Tracheal epithelial cell (primary cell): ENCODE measurements around the gene EFCAB10. TPM values are rescaled to one million over a fixed set of nuclear protein-coding genes. Genes with fewer than 3 reads are reported as not detected.

Source experiments
- total RNA-seq: library from RNA; depleted of rRNA; stranded (reverse); fragments of >200 nt; gene quantifications from 2 replicates; pipeline ENCODE4 v1.2.1, GENCODE V29; 2014

Gene EFCAB10, protein sequence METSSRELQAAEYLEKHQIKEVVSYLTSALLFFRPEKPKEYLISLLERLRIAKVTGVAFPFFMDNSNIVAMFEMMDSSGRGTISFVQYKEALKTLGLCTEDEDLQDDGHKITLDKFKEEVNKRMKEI
- total RNA-seq = 0.48 and 0.64 TPM in 2 replicates

DNA sequence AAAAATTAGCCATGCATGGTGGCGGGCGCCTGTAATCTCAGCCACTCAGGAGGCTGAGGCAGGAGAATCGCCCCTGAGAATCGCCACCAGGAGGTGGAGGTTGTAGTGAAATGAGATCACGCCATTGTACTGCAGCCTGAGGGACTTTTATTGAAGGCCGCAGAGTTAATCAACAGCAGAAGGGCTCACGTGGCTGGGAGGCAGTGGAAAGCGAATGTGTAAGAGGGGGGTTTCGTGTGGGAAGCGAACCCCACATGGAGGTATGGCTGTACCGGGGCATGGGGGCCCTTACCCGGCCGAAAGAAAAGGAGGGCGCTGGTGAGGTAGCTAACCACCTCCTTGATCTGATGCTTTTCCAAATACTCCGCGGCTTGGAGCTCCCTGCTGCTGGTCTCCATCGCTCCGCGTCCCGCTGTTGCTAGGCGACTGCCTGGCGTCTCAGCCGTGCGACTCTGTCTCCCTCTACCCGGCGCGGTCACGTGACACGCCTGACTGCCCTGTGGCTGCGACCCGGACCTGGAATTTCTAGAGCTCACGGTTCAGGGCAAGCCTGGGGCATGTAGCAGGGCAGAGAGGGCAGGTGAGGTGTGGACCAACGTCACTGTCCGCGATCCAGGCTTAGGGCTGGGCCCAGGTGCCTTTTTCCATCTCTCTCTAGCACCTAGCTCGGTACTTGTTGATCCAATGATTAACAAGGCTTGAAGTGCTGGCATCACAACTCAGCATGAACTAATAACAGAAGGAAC is at the start of gene EFCAB10:
Gene EFCAB10 (minus strand): TSS at position 428 of the 746 bp plus-strand sequence. CDS start 30 bp downstream, at position 398.

DNA sequence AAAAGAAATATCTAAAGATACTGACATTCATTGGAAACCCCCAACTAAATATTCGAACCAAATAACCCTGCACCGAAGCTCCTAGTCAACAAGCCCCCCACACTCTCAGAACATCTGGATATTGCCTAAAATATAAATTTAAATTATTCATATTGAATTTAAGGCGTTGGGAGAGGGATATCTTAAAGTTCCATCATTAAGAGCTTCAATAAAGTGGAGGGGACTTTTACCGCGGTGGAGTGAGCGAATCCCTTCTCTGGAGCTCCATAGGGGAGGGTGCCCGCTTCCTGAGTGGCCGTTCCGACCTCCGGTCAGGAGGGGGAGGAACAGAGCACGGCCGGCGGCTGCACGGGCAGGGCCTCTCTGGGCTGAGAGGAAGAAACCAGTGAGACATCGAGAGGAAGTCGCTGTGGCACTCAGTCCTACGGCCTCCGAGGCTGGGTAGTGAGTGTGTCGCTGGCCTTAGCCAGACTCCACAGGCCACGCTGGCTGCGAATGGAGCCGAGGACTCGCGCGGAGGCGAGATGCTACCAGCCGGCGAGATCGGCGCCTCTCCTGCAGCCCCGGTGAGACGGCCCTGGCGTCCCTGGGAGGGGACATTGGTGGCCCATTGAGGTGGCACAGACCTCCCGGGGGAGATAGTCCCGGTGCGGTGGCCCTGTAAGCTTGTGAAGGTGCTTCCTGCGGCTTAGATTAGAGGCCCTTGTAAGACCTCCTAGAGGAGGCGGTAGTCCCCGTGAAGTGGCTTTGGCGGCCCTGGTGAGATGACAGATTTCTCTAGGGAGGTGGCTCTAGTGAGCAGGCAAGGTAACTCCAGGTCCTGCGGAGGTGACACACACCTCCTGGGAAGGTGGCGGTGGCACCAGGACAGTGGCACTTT is 49.3 kb downstream of the EFCAB10 start, which contains the start of gene RINT1:
Gene RINT1 (plus strand): TSS at position 410 of the 880 bp plus-strand sequence. CDS start 115 bp downstream, at position 525.

DNA sequence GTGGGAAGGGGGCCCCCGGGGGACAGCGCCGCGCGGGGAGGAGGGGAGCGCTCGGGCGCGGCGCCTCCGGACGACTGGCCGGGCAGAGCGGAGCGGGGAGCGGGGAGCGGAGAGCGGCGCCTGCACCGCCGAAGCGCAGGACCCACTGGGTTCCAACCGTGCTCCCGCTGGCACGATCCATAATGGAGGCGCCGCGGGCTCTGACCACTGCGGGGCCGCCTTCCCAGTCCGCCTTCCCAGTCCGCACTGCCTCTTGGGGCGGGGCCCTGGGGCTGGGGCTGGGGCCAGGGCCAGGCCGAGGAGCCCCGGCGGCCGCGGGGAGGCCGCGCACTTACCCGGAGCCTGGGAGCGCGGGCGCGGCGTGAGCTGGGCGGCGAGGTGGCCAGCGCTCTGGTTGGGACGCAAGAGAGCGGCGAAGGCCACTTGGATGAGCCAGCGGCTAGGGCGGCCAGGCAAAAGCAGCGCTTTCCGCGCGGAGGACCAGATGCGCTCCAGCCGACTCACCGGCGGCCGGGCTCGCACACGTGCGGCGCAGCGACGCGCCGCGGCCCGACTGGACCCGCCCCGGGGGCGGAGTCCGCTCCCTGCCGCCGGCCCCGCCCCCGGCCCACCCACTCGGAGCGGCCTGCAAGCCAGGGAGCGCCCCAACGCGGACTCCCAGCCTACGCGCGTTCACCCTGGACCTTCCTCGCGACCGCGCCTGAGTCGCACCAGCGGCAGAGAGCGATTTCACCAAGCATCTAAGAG is 59.4 kb downstream of the EFCAB10 start, which contains the start of gene PUS7:
Gene PUS7 (minus strand): TSS at position 555 of the 747 bp plus-strand sequence. CDS start 13,759 bp downstream, outside the sequence.

Other genes with a start within 250 kb of the EFCAB10 start
- gene SRPK2, start 192.6 kb downstream of the EFCAB10 start, total RNA-seq = 48.2 and 53.1 TPM in 2 replicates
- gene PUS7, start 59.2 kb downstream of the EFCAB10 start, total RNA-seq = 35.7 and 37.3 TPM in 2 replicates
- gene RINT1, start 49.3 kb downstream of the EFCAB10 start, total RNA-seq = 8.0 and 11.1 TPM in 2 replicates